ENCODE measurements around the gene SPECC1. TPM values are rescaled to one million over a fixed set of nuclear protein-coding genes. Genes with fewer than 3 reads are reported as not detected.

The SPECC1 gene
- total and polyA plus RNA-seq, 2 of the 4 experiments (the other 2 are of a cell fraction), result 16.9 to 26.2 TPM

DNA sequence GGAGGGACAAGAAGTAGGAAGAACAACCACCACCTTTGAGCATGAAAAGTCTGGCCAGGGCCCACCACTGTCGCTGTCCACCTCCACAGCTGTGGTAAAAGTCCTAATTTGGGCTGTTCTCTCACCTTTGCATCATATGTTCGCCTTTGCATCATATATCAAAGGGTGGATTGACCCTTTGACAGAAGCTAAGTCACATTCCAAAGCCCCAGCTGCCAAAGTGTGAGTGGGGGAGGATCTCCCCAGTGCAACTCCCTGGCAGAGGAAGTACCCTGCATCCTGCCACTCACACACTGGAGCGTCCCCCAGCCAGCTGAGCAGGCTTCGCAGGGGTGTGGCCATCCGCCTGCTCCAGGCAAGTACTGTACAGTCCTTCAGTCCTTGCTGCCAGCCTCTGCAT is 12.7 kb upstream of the SPECC1 start:
- Histone ChIP-seq H3K23ac (ENCODE audit: low read depth, low read length) (no peak overlapping the region), H2AK9ac (replicated peaks; ENCODE audit: low read depth, low read length, poor library complexity) (no peak overlapping the region), H4K91ac (ENCODE audit: insufficient read depth, low read depth, low read length) (no peak overlapping the region), H4K20me1 (ENCODE audit: insufficient read depth, low read length) (no peaks in the 10 kb centered on the region), H3K18ac (ENCODE audit: low read depth, low read length) (no peak overlapping the region), H2AFZ (replicated peaks; ENCODE audit: low read length, poor library complexity) (peak overlapping the region; percentile 12), H3K9me3 (ENCODE audit: control insufficient read depth, insufficient read depth, low read length) (no peaks in the 10 kb centered on the region), H3K4ac (ENCODE audit: low read depth, low read length) (no peak overlapping the region), H3K14ac (replicated peaks; ENCODE audit: low read depth, low read length) (no peak overlapping the region), H3K27me3 (ENCODE audit: control insufficient read depth, insufficient read depth, low read length) (peaks cover 6% of the 10 kb centered on the region), H2BK20ac (ENCODE audit: low read depth, low read length) (no peak overlapping the region), H3K79me1 (ENCODE audit: low read depth in 1 of 2, low read length in 2 of 2) (no peaks in the 10 kb centered on the region), H4K8ac (ENCODE audit: low read depth in 2 of 2, low read length in 2 of 2) (no peak overlapping the region), H4K5ac (ENCODE audit: low read depth, low read length) (no peak overlapping the region), H2AK5ac (ENCODE audit: low read depth, low read length) (no peak overlapping the region), H3K4me3 (ENCODE audit: insufficient read depth, low read depth, low read length) (no peak overlapping the region), H3K4me1 (ENCODE audit: control insufficient read depth, insufficient read depth, low read length) (no peaks in the 10 kb centered on the region), H3K27ac (ENCODE audit: insufficient read depth, low read length) (no peak overlapping the region), H3K9ac (ENCODE audit: low read depth, low read length) (no peak overlapping the region), H3K56ac (ENCODE audit: extremely low read depth, insufficient read depth, low read length) (no peak overlapping the region), H2BK120ac (ENCODE audit: low read depth, low read length) (no peak overlapping the region), H3K4me2 (ENCODE audit: low read depth, low read length) (no peak overlapping the region), H2BK5ac (ENCODE audit: low read depth, low read length, poor library complexity, severe bottlenecking) (no peak overlapping the region), H2BK15ac (ENCODE audit: low read depth, low read length) (no peak overlapping the region), H3K36me3 (ENCODE audit: control insufficient read depth, insufficient read depth, low read length) (no peaks in the 10 kb centered on the region), H3K9me1 (ENCODE audit: insufficient read depth, low read length) (no peaks in the 10 kb centered on the region)
- ChIA-PET CTCF (interaction anchor here (0.5 to 0.6 kb wide), 2 partner anchors 14 to 111 kb away, joined by 3 to 5 read pairs; no protein-coding TSS in a partner anchor), POLR2A (ENCODE audit: unreplicated experiment) (no interaction called here)
- intact Hi-C loops (cut with micrococcal nuclease) (loop anchor here (5.0 kb wide), 1 partner anchor 321 kb away; no protein-coding TSS in a partner anchor), in situ Hi-C loops (cut with MboI; ENCODE audit: low sequenced_read_pairs) (loop anchor here (10.0 kb wide), 1 partner anchor 318 kb away; no protein-coding TSS in a partner anchor), dilution Hi-C loops (cut with HindIII; ENCODE audit: low sequenced_read_pairs, unreplicated experiment) (no loop called here)
- WGBS, 2 experiments (ENCODE audit: extremely low coverage in 2 of 2, insufficient read length in 1 of 2), result 20% methylated on average over 1 of the region's 5 CpGs; no CpG with 5 or more reads in 1 of the 2 experiments
- no TSS peak for BruUV-seq (replicated peaks)
- TF ChIP-seq RAD21 (IDR thresholded peaks at IDR 0.05; ENCODE audit: low read length) (no peak), NFE2L2 (IDR thresholded peaks at IDR 0.05; ENCODE audit: low read depth, low read length) (no peak), FOS (IDR thresholded peaks at IDR 0.05; ENCODE audit: low read depth, low read length) (no peak), RFX5 (IDR thresholded peaks at IDR 0.05; ENCODE audit: low read depth, low read length) (no peak), CHD1 (IDR thresholded peaks at IDR 0.05; ENCODE audit: low read depth, low read length) (no peak), CEBPB (IDR thresholded peaks at IDR 0.05; ENCODE audit: low read depth, low read length) (no peak), MAFK (IDR thresholded peaks at IDR 0.05; ENCODE audit: low read depth, low read length) (no peak), MAZ (IDR thresholded peaks at IDR 0.05; ENCODE audit: borderline replicate concordance, low read depth, low read length) (no peak), SMC3 (IDR thresholded peaks at IDR 0.05; ENCODE audit: low read depth, low read length) (no peak), BHLHE40 (IDR thresholded peaks at IDR 0.05; ENCODE audit: low read depth, low read length) (no peak), MXI1 (IDR thresholded peaks at IDR 0.05; ENCODE audit: borderline replicate concordance, low read depth, low read length) (no peak), RCOR1 (IDR thresholded peaks at IDR 0.05; ENCODE audit: insufficient replicate concordance, low read length) (no peak), POLR2A (IDR thresholded peaks at IDR 0.05; ENCODE audit: low read depth, low read length) (no peak)
- TF ChIP-seq, protein P1, sequence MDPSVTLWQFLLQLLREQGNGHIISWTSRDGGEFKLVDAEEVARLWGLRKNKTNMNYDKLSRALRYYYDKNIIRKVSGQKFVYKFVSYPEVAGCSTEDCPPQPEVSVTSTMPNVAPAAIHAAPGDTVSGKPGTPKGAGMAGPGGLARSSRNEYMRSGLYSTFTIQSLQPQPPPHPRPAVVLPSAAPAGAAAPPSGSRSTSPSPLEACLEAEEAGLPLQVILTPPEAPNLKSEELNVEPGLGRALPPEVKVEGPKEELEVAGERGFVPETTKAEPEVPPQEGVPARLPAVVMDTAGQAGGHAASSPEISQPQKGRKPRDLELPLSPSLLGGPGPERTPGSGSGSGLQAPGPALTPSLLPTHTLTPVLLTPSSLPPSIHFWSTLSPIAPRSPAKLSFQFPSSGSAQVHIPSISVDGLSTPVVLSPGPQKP (IDR thresholded peaks at IDR 0.05; ENCODE audit: borderline replicate concordance, low read depth, low read length), result no peak
- TF ChIP-seq, protein P2, sequence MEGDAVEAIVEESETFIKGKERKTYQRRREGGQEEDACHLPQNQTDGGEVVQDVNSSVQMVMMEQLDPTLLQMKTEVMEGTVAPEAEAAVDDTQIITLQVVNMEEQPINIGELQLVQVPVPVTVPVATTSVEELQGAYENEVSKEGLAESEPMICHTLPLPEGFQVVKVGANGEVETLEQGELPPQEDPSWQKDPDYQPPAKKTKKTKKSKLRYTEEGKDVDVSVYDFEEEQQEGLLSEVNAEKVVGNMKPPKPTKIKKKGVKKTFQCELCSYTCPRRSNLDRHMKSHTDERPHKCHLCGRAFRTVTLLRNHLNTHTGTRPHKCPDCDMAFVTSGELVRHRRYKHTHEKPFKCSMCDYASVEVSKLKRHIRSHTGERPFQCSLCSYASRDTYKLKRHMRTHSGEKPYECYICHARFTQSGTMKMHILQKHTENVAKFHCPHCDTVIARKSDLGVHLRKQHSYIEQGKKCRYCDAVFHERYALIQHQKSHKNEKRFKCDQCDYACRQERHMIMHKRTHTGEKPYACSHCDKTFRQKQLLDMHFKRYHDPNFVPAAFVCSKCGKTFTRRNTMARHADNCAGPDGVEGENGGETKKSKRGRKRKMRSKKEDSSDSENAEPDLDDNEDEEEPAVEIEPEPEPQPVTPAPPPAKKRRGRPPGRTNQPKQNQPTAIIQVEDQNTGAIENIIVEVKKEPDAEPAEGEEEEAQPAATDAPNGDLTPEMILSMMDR (conservative IDR thresholded peaks at IDR 0.05; ENCODE audit: low read depth, low read length), result no peak
- TF ChIP-seq, protein P3, sequence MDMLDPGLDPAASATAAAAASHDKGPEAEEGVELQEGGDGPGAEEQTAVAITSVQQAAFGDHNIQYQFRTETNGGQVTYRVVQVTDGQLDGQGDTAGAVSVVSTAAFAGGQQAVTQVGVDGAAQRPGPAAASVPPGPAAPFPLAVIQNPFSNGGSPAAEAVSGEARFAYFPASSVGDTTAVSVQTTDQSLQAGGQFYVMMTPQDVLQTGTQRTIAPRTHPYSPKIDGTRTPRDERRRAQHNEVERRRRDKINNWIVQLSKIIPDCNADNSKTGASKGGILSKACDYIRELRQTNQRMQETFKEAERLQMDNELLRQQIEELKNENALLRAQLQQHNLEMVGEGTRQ (IDR thresholded peaks at IDR 0.05; ENCODE audit: low read depth, low read length), result no peak
- peak; percentile 45; the same call in 1 of the 2 replicates for ATAC-seq (ENCODE audit: low read depth)
- no peak for DNase-seq

Data from IMR-90 (cell line).